Loucy (cell line): ENCODE results near the gene CTRB1.

Source experiments
- EZH2phosphoT487 ChIP-seq: fragments of 200-600 bp; IDR thresholded peaks from 2 replicates; pipeline ENCODE4 v1.6.1; 2018; ENCODE audit warnings: antibody characterized with exemption, mild to moderate bottlenecking, moderate library complexity, borderline replicate concordance
- TF ChIP-seq, protein P1 (sequence below): fragments of 200-600 bp; sonication (generic); conservative IDR thresholded peaks from 2 replicates; pipeline ENCODE4 v1.5.1; 2014; ENCODE audit warnings: mild to moderate bottlenecking, antibody characterized with exemption, low read length

GRCh38 chr16:75235721-75236193, 17.0 kb downstream of the CTRB1 start:
- TF ChIP-seq, protein P1, sequence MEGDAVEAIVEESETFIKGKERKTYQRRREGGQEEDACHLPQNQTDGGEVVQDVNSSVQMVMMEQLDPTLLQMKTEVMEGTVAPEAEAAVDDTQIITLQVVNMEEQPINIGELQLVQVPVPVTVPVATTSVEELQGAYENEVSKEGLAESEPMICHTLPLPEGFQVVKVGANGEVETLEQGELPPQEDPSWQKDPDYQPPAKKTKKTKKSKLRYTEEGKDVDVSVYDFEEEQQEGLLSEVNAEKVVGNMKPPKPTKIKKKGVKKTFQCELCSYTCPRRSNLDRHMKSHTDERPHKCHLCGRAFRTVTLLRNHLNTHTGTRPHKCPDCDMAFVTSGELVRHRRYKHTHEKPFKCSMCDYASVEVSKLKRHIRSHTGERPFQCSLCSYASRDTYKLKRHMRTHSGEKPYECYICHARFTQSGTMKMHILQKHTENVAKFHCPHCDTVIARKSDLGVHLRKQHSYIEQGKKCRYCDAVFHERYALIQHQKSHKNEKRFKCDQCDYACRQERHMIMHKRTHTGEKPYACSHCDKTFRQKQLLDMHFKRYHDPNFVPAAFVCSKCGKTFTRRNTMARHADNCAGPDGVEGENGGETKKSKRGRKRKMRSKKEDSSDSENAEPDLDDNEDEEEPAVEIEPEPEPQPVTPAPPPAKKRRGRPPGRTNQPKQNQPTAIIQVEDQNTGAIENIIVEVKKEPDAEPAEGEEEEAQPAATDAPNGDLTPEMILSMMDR, result no peak
- no peak for TF ChIP-seq EZH2phosphoT487
